Right lobe of liver (tissue), 4 donors: Measurements from ENCODE around the gene SLCO4A1.

Experiments used
- POLR2A ChIP-seq: fragments of 450-650 bp; IDR thresholded peaks from one replicate; pipeline ENCODE4 v1.6.1; 2017; ENCODE audit warnings: antibody characterized with exemption, mild to moderate bottlenecking
- TF ChIP-seq, protein P1 (sequence below), 4 donors: fragments of 200-600 bp in 3 of 4; fragments of 450-650 bp in 1 of 4; IDR thresholded peaks; one replicate each; pipeline versions ENCODE4 v1.5.1 to v1.8.0; 2016 to 2022; ENCODE audit warnings: antibody characterized with exemption in 4 of 4, mild to moderate bottlenecking in 2 of 4
- donor health status: DM: no; HTN: no; CAD: no.
- donor health status: DM: no; HTN: no; CAD: no.
- donor health status: DM: no; HTN: yes; CAD: no.

DNA sequence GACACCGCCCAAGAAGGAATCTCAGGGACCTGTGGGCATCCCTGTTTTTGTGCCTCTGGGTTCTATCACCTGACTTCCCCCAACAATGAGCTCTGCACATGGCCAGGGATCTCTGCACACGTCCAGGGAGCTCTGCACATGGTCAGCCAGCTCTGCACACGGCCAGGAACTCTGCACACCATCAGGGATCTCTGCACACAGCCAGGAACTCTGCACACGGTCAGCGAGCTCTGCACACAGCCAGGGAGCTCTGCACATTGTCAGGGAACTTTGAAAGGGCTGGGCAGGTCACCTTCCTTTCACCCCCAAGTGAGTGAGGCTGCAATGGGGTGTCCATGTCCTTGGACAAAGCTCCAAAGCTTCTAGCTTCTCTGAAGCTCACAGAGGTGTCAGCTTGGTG lies 5.2 kb upstream of the SLCO4A1 start:
- TF ChIP-seq, protein P1, sequence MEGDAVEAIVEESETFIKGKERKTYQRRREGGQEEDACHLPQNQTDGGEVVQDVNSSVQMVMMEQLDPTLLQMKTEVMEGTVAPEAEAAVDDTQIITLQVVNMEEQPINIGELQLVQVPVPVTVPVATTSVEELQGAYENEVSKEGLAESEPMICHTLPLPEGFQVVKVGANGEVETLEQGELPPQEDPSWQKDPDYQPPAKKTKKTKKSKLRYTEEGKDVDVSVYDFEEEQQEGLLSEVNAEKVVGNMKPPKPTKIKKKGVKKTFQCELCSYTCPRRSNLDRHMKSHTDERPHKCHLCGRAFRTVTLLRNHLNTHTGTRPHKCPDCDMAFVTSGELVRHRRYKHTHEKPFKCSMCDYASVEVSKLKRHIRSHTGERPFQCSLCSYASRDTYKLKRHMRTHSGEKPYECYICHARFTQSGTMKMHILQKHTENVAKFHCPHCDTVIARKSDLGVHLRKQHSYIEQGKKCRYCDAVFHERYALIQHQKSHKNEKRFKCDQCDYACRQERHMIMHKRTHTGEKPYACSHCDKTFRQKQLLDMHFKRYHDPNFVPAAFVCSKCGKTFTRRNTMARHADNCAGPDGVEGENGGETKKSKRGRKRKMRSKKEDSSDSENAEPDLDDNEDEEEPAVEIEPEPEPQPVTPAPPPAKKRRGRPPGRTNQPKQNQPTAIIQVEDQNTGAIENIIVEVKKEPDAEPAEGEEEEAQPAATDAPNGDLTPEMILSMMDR (IDR thresholded peaks at IDR 0.05): no peak
- no peak for TF ChIP-seq POLR2A
